Keratinocyte (primary cell): ENCODE data around the gene MYMK.

Source experiments
- CTCF ChIP-seq, 3 experiments: IDR thresholded peaks in 1 of 3; conservative IDR thresholded peaks in 1 of 3; optimal IDR thresholded peaks in 1 of 3; 2 replicates in 2 of 3; 3 replicates in 1 of 3; pipeline versions ENCODE3 to v1.5.1; 2011; ENCODE audit warnings: low read length in 3 of 3, mild to moderate bottlenecking in 3 of 3, moderate library complexity in 2 of 3, control low read depth in 1 of 3, inconsistent platforms in 1 of 3; ENCODE audit not compliant: insufficient read depth in 2 of 3; ENCODE audit errors: extremely low read depth in 1 of 3
- EZH2 ChIP-seq: IDR thresholded peaks from one replicate; pipeline ENCODE4 v1.6.1; 2012; ENCODE audit warnings: inconsistent platforms, mild to moderate bottlenecking, low read length, moderate library complexity

- TF ChIP-seq EZH2: no peak
- TF ChIP-seq CTCF (optimal IDR thresholded peaks at IDR 0.05 in 1 of 3, IDR thresholded peaks at IDR 0.05 in 1 of 3, conservative IDR thresholded peaks at IDR 0.05 in 1 of 3; ENCODE audit: extremely low read depth in 1 of 3, insufficient read depth in 2 of 3, low read length in 3 of 3): no peak
Measured at GRCh38 chr9:133523106-133523505, 1.7 kb downstream of the MYMK start.
